GM13976 (cell line): Measurements from ENCODE around the gene SPRED1.
"Not testable (repeated sequence)": the region's sequence is repeated elsewhere in the genome, so short reads cannot be mapped to it uniquely, and the experiment has no call there.

ENCODE experiments used
- DNase-seq: peaks from one replicate; pipeline ENCODE4 v3.0.0; 2012; ENCODE audit warnings: low spot score
- CTCF ChIP-seq: IDR thresholded peaks from 2 replicates; pipeline ENCODE4 v1.5.1; 2012; ENCODE audit warnings: borderline replicate concordance, mild to moderate bottlenecking; ENCODE audit not compliant: insufficient read depth; ENCODE audit errors: extremely low read depth, missing control alignments, control extremely low read depth
- in situ Hi-C: fragments of 300-500 bp; cut with MboI; formaldehyde crosslinking; loops from one replicate; pipeline ENCODE4 v1.12.0; 2022; ENCODE audit warnings: low sequenced_read_pairs, mixed read lengths, inconsistent platforms; ENCODE audit not compliant: unreplicated experiment

The SPRED1 gene

GRCh38 chr15:38266247-38266986, 13.8 kb downstream of the SPRED1 start:
- TF ChIP-seq CTCF, result no peak
- in situ Hi-C loops, result no loop called here
- DNase-seq, result no peak

DNA sequence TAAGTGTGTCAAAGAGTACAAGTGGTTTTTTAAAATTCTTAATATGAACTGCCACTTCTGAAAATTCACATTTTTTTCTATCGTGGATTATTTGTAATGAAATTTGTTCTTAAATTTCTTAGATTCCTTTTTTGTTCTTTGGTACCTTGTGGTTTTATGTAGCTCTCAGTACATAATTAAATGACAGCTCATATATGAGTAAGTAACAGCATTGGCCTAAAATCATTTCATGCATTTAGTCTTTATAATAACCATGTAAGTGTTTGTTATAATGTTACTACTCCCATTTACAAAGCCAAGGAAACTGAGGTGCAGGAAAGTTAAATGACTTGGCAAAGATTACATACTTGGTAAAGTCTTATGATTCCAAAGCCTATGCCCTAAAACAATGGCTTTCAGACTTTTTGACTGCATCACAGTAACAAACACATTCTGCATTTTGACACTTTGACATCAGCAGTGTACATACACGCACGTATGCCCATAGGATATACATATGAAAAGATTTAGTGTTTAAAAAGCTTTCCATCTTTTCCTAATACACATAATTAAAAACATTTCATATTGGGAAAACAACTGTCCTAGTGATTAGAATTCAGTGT, 14.9 kb downstream of the SPRED1 start:
- DNase-seq, result no peak
- no peak for TF ChIP-seq CTCF
- in situ Hi-C loops, result no loop called here

DNA sequence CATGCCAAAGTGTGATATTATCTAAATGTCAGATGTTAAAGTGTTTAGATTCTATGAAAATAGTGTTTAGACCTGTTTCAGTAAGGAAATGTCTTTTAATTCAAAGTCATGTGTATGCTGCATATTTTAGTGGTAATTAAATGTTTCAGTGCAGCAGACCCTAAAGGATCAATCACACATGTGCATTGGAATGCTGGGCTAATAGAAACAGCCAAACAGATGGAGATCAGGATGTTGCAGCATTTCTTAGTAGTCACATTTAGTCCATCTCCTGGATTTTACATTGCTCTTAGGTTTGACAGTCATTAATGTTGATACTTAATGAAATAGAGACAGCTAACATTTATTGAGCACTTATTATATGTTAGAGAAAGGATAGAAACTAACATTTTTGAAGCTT, 18.5 kb downstream of the SPRED1 start:
- in situ Hi-C loops, result no loop called here
- DNase-seq, result no peak
- TF ChIP-seq CTCF, result no peak

- in situ Hi-C loops, result no loop called here
- TF ChIP-seq CTCF, result no peak
Observed at GRCh38 chr15:38271895-38272294, 19.3 kb downstream of the SPRED1 start.

DNA sequence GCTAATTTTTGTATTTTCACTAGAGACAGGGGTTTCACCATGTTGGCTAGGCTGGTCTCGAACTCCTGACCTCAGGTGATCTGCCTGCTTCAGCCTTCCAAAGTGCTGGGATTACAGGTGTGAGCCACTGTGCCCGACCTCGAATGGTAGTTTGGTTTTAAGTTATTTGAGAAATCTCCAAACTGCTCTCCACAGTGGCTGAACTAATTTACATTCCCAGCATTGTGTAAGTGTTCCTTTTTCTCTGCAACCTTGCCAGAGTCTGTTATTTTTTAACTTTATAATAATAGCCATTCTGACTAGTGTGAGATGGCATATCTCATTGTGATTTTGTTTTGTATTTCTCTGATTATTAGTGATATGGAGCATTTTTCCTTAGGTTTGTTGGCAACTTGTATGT, 19.8 kb downstream of the SPRED1 start:
- DNase-seq, in situ Hi-C loops: not testable (repeated sequence)

More at GRCh38 chr15:38271895-38272294, 19.3 kb downstream of the SPRED1 start:
- no peak for DNase-seq

- in situ Hi-C loops, result no loop called here
- no peak for DNase-seq
- TF ChIP-seq CTCF, result no peak
Observed at GRCh38 chr15:38274135-38274534, 21.5 kb downstream of the SPRED1 start.

DNA sequence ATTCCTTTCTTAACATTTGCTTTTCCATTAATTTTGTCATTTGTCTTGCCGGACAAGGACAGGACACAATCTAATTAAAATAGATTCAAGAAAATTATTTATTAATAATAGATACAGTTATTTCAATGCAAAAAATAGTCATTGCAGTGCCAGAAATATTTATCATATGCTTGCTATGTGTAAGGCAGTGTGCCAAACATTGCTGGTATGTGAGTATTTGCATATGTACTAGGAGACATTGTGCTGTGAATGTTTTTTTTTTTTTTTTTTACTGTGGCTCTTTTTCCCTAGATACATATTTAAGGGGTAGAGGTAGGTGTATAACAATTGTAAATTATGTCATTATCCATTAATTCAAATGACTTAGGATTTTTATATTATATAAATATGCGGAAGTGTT, 23.3 kb downstream of the SPRED1 start:
- DNase-seq, result no peak
- TF ChIP-seq CTCF, result no peak
- in situ Hi-C loops, result no loop called here

GRCh38 chr15:38277281-38277680, 24.6 kb downstream of the SPRED1 start:
- in situ Hi-C loops, result not testable (repeated sequence)

More at GRCh38 chr15:38277281-38277680, 24.6 kb downstream of the SPRED1 start:
- not testable (repeated sequence) for DNase-seq
